Activated CD4-positive, alpha-beta T cell treated with anti-CD3 and anti-CD28 coated beads, Interleukin-2, amount 10 ng/mL, durations not matched to agents 7 days and 5 days (primary cell): Measurements from ENCODE around the gene RGS6. TPM values are rescaled to one million over a fixed set of nuclear protein-coding genes. Genes with fewer than 3 reads are reported as not detected.

ENCODE experiments used
- CTCF ChIA-PET: fragments of 350-600 bp; sonication (Branson Sonifier 250); formaldehyde crosslinking; loops from one replicate; lab custom pipeline; 2021; ENCODE audit warnings: antibody characterized with exemption; lab: Charles Lee
- POLR2A ChIA-PET: fragments of 350-600 bp; sonication (Branson Sonifier 250); formaldehyde crosslinking; loops from one replicate; lab custom pipeline; 2021; ENCODE audit warnings: antibody characterized with exemption; lab: Charles Lee
- DNase-seq: peaks from one replicate; pipeline ENCODE4 v3.0.0-alpha.2; 2020
- H3K27ac Mint-ChIP-seq: one replicate; pipeline ENCODE4 v1.8.0; 2021; ENCODE audit warnings: mild to moderate bottlenecking, moderate library complexity, mixed read lengths
- H3K27me3 Mint-ChIP-seq: one replicate; pipeline ENCODE4 v1.8.0; 2021; ENCODE audit warnings: mixed read lengths
- H3K36me3 Mint-ChIP-seq: one replicate; pipeline ENCODE4 v1.8.0; 2021; ENCODE audit warnings: low read depth, mixed read lengths
- H3K4me1 Mint-ChIP-seq: one replicate; pipeline ENCODE4 v1.8.0; 2021; ENCODE audit warnings: mixed read lengths
- H3K4me3 Mint-ChIP-seq: one replicate; pipeline ENCODE4 v1.8.0; 2021; ENCODE audit warnings: mild to moderate bottlenecking, moderate library complexity, mixed read lengths
- H3K9me3 Mint-ChIP-seq: one replicate; pipeline ENCODE4 v1.8.0; 2021; ENCODE audit warnings: mixed read lengths
- total RNA-seq, 2 experiments: library from RNA; stranded (reverse); gene quantifications; one replicate each; pipeline ENCODE4 v1.2.3, GENCODE V29; 2021

The RGS6 gene
- total RNA-seq, 2 experiments from 2014 or later: 1.4 TPM

DNA sequence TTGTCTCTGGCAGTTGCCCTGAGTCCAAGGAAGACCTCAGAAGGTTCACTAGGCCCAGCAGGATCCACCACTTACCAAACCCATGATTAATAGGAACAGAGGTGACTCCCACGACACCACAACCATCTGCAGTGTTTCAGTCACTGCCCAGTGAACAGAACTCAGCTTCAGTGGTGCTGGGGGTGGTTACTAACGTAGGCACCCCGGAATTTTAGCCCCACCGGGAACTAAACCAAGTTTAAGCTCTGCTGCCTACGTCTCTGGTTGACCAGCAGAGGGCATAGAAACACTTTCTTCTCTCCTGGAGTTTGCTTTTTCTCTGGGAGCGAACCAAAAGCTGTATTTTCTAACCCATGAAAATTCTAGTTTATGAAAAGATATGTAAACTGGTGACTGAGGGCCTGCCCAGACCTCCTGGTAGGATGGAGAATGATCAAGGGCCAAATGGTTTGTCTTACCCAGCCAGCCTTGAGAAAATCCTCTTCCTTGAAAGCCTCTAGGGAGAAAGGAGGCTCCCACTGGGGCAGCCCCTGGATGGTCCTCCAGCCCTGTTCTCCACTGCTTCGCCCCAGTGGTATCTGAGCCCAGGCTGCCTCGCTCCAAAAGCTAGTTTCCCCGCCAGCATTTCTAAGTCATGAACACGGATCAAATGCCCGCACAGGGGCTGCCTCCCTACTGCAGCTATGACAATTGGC, 581.9 kb downstream of the RGS6 start:
- CTCF ChIA-PET: interaction anchor here (0.6 to 9.0 kb wide), 28 partner anchors 8 to 659 kb away, joined by 3 to 83 read pairs (median 4); partner anchors contain the start of gene DPF3
- H3K4me1 Mint-ChIP-seq: peaks cover 52% of the 10 kb centered on the region
- H3K4me3 Mint-ChIP-seq: no peak overlapping the region
- H3K36me3 Mint-ChIP-seq: peaks cover 4% of the 10 kb centered on the region
- peak; percentile 32 for DNase-seq
- POLR2A ChIA-PET: interaction anchor here (0.6 kb wide), 1 partner anchor 639 kb away, joined by 5 read pairs; no protein-coding TSS in a partner anchor
- peak overlapping the region; percentile 71 for H3K27ac Mint-ChIP-seq
- no peaks in the 10 kb centered on the region for H3K9me3 Mint-ChIP-seq
- H3K27me3 Mint-ChIP-seq: peaks cover 14% of the 10 kb centered on the region

DNA sequence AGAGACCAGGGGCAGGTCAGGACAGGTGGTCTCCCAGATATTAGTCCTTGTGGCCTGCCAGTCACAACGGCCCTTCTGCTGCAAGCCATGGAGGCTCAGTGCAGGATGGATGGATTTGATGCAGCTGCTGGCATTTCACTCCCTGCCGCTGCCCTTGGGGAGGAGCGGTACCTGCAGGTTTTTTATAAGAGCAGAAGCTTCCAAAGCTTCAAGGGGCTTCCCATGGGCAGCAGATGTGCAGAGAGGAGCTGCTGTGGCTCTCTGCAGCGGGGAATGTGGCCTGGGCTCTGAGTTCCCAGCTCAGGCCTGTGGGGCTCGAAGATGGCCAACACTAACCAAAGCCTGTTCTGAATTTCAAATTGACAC, 582.4 kb downstream of the RGS6 start:
- POLR2A ChIA-PET: no interaction called here
- Mint-ChIP-seq H3K36me3 (peaks cover 4% of the 10 kb centered on the region), H3K27ac (no peak overlapping the region), H3K9me3 (peaks cover 3% of the 10 kb centered on the region), H3K4me1 (peaks cover 58% of the 10 kb centered on the region), H3K4me3 (no peak overlapping the region), H3K27me3 (peaks cover 10% of the 10 kb centered on the region)
- no peak for DNase-seq
- CTCF ChIA-PET: interaction anchor here (0.7 to 9.0 kb wide), 24 partner anchors 9 to 658 kb away, joined by 3 to 83 read pairs (median 4); partner anchors contain the start of gene DPF3

DNA sequence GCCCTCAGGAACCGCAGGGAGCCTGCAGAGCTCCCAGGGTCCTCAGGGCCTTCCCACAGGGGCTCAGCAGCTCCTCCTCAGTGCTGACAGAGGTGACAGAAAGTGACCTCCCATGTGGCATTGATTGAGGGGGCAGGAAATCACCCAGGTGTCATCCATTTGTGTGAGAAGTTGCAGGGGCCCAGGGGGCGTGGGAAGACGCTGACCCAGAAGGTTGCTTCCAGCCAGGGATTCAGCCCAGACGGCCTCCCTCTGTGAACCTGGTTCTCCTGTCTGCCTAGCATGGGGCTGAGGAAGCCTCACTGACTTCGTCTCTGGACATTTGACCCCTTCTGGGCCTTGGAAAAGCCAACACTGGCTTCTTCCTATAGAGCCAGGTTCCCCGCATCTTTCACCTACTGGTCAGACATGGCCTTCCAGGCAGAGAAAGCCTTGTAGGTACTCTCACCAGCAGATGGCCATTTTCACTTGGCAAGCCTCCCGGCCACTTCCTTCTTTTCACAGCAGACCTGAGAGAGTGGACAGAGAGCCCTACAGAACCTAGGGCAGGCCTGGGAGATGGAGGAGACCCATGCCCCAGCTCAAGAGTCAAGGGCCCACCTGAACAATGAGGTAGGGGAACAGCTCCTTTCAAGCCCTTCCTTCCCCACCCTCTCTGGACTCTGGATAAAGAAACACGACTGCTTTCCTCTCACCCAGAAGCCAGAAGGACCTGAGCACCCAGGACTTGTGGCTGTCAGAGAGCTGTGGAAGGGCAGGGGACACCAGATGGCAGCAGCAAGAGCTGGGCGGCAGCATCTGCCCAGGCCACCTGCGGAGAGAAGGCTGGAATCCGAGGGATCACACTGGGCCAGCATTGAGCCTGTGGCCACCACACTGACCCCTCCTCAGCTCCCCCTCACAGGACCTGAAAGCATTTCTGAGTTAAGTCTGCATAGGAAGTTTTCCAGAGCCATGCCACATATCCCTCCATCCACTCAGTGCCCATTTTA, 583.8 kb downstream of the RGS6 start:
- peak overlapping the region; percentile 28 for H3K27ac Mint-ChIP-seq
- H3K9me3 Mint-ChIP-seq: peaks cover 15% of the 10 kb centered on the region
- ChIA-PET POLR2A (interaction anchor here (0.5 kb wide), 1 partner anchor 387 kb away, joined by 3 read pairs; no protein-coding TSS in a partner anchor), CTCF (interaction anchor here (0.7 to 9.0 kb wide), 15 partner anchors 9 to 943 kb away, joined by 3 to 83 read pairs (median 3); partner anchors contain the start of genes DCAF4 and DPF3)
- DNase-seq: no peak
- peaks cover 2% of the 10 kb centered on the region for H3K27me3 Mint-ChIP-seq
- H3K4me1 Mint-ChIP-seq: peaks cover 72% of the 10 kb centered on the region
- H3K36me3 Mint-ChIP-seq: peaks cover 17% of the 10 kb centered on the region
- H3K4me3 Mint-ChIP-seq: no peak overlapping the region

DNA sequence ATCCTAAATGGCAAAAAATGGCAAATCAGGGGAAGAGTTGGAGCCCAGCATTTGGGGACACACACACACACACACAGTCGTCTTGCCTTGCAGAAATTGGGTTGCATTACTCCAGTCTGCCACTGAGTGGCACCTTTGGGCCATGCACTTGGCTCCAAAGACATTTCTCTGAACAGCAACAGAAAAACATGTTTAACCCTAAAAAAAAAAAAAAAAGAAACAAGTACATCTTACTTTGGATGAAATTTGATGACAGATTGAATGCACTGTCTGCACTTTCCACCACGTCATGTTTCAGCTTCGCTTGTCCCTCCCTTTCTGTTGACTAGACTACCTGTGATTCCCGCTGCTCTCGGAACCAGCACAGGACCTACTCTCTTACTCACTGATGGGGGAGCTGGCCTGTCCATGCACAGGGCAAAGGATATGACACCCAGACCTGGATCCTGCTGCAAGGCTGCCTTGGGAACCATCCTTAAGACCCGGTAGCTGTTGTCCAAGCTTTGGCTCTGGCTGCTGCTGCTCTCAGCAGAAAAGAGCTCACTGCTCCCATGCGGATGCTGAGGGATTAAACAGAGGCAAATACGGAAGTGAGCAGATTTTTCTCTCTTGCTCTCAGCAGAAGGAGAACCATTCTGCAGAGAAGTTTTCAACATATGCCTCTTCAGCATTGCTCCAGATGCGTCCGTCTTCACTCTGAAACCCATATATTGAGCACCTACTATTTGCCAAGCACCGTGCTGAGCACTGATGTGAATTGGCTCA, 584.9 kb downstream of the RGS6 start:
- Mint-ChIP-seq H3K27me3 (no peaks in the 10 kb centered on the region), H3K27ac (peak overlapping the region; percentile 94), H3K4me1 (peaks cover 81% of the 10 kb centered on the region), H3K9me3 (peaks cover 23% of the 10 kb centered on the region), H3K4me3 (peak overlapping the region; percentile 23), H3K36me3 (peaks cover 27% of the 10 kb centered on the region)
- POLR2A ChIA-PET: interaction anchor here (0.5 kb wide), 1 partner anchor 386 kb away, joined by 3 read pairs; no protein-coding TSS in a partner anchor
- CTCF ChIA-PET: interaction anchor here (0.6 to 9.0 kb wide), 27 partner anchors 10 to 942 kb away, joined by 3 to 83 read pairs (median 4); partner anchors contain the start of genes DCAF4 and DPF3
- DNase-seq: peak; percentile 87

DNA sequence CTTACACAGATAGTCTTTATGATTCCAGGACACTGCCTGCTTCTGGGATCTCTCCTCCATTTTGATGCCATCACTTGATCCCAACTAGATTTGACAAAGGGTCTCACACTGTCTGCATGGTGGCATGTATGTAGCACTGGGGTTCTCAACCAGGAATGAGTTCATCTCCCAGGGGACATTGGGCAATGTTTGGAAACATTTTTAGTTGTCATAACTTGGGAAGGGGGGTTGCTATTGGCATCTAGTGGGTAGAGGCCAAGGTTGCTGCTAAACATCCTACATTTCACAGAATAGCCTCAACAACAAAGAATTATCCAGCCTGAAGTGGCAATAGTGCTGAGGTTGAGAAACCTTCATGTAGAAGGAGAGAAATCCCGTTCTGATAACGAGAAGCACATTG, 585.5 kb downstream of the RGS6 start:
- peaks cover 2% of the 10 kb centered on the region for H3K27me3 Mint-ChIP-seq
- peaks cover 32% of the 10 kb centered on the region for H3K36me3 Mint-ChIP-seq
- DNase-seq: no peak
- CTCF ChIA-PET: interaction anchor here (0.6 to 9.0 kb wide), 19 partner anchors 10 to 449 kb away, joined by 3 to 83 read pairs (median 4); partner anchors contain the start of gene DCAF4
- H3K4me3 Mint-ChIP-seq: no peak overlapping the region
- peak overlapping the region; percentile 94 for H3K27ac Mint-ChIP-seq
- peaks cover 25% of the 10 kb centered on the region for H3K9me3 Mint-ChIP-seq
- POLR2A ChIA-PET: no interaction called here
- H3K4me1 Mint-ChIP-seq: peaks cover 83% of the 10 kb centered on the region

DNA sequence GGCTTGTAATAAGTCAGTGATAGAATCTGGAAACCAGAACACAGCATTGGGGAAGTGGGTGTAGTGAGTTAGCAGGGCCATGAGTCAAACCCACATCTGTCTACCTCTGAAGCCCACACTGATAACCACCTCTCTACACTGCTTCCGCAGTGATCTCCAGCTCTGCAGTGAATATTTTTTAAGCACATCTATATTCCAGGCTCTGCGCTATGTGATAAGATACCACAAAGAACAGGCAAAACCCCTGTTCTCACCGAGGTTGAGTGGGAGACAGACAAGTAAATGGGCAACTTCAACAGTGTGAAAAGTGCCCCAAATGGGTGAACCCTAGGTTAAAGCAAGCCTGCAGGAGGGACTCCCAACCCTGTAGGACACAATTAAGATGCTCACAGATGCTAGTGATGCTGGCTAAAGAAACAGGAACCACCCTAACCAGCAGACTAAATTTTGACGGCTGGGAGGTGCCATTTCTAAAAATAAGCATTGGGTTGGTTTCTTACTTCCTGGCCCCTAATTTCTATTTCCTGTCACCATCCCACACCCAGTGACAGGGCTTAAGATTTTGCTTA, 586.7 kb downstream of the RGS6 start:
- ChIA-PET POLR2A (no interaction called here), CTCF (interaction anchor here (1.0 to 9.0 kb wide), 5 partner anchors 9 to 429 kb away, joined by 3 to 83 read pairs (median 5); no protein-coding TSS in a partner anchor)
- peaks cover 25% of the 10 kb centered on the region for H3K9me3 Mint-ChIP-seq
- H3K27me3 Mint-ChIP-seq: peaks cover 2% of the 10 kb centered on the region
- peak overlapping the region; percentile 20 for H3K4me3 Mint-ChIP-seq
- DNase-seq: peak; percentile 70
- H3K36me3 Mint-ChIP-seq: peaks cover 33% of the 10 kb centered on the region
- H3K27ac Mint-ChIP-seq: peak overlapping the region; percentile 94
- H3K4me1 Mint-ChIP-seq: peaks cover 82% of the 10 kb centered on the region

DNA sequence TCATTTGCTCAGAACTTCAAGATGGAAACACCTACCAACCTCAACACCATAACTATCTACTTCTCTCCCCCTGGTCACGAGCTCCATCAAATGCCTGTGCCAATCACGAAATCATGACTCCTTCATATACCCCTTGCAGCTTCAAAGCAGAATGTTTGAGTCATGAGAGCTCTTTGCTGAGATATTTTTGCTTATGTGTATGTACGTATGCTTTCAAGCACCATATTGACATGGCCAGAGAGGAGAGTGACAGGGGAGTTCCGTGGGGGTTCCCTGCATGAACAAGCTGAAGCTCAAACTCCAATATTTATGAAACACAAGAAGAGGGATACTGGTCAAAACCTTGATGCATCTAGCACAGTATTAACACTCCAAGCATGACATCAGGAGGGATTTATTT, 587.3 kb downstream of the RGS6 start:
- DNase-seq: peak; percentile 21

DNA sequence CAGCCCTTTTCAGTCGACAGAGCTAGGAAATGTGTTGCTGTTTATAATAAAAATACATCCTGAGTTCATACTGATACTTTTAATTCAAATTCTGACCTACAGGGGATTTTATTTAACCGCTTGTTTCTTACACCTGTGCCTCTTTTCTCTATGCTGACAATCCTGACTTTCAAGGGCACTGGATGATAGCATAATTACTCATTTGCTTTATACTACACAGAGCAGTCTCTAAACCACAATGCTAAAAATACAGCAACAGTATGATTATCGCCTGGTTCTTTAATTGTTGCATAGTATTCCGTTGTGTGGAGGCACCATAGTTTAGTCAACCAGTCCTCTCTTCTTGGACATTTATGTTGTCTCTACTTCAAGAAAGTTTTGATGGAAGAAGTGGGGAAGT, 588.8 kb downstream of the RGS6 start:
- H3K9me3 Mint-ChIP-seq: peaks cover 25% of the 10 kb centered on the region

More for the DNA sequence above, 587.3 kb downstream of the RGS6 start:
- Mint-ChIP-seq H3K9me3 (peaks cover 25% of the 10 kb centered on the region), H3K4me3 (peak overlapping the region; percentile 20), H3K4me1 (peaks cover 82% of the 10 kb centered on the region), H3K36me3 (peaks cover 36% of the 10 kb centered on the region), H3K27me3 (peaks cover 2% of the 10 kb centered on the region), H3K27ac (peak overlapping the region; percentile 94)
- ChIA-PET POLR2A (no interaction called here), CTCF (interaction anchor here (0.5 to 9.0 kb wide), 5 partner anchors 9 to 535 kb away, joined by 3 to 83 read pairs (median 5); no protein-coding TSS in a partner anchor)

DNA sequence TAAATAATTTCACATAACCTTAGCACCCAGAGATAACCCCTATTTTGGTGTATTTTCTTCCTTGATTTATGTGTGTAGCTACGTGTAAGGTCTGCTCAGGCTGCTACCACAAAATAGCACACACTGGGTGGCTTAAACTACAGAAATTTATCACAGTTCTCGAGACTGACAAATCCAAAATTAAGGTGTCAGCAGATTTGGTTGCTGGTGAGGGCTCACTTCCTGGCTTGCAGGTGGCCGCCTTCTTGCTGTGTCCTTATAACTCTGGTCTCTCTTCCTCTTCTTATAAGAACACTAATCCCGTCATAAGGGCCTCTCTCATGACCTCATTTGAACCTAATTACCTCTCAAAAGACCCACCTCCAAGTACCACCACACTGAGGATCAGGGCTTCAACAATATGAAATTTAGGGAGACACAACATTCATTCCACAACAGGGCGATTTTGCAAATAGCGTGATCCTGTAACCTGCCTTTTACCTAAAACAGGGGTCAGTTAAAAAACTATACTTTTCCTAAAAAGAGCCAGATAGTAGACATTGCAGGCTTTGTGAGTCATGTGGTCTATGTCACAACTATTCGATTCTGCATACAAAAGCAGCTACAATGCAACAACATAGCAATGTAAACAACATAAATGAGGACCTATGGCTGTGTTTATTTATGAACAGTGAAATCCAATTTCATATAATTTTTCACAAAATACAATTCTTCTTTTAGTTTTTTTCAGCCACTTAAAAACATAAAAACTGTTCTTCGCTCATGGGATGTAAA, 589.9 kb downstream of the RGS6 start:
- Mint-ChIP-seq H3K9me3 (peaks cover 25% of the 10 kb centered on the region), H3K4me3 (no peak overlapping the region), H3K36me3 (peaks cover 50% of the 10 kb centered on the region), H3K27me3 (peaks cover 2% of the 10 kb centered on the region), H3K27ac (no peak overlapping the region), H3K4me1 (peaks cover 82% of the 10 kb centered on the region)
- ChIA-PET CTCF (no interaction called here), POLR2A (no interaction called here)
- no peak for DNase-seq

More for the DNA sequence above, 588.8 kb downstream of the RGS6 start:
- peaks cover 93% of the 10 kb centered on the region for H3K4me1 Mint-ChIP-seq
- POLR2A ChIA-PET: no interaction called here
- CTCF ChIA-PET: interaction anchor here (1.1 kb wide), 1 partner anchor 21 kb away, joined by 5 read pairs; no protein-coding TSS in a partner anchor
- peaks cover 2% of the 10 kb centered on the region for H3K27me3 Mint-ChIP-seq
- peak overlapping the region; percentile 70 for H3K27ac Mint-ChIP-seq
- no peak for DNase-seq
- peaks cover 45% of the 10 kb centered on the region for H3K36me3 Mint-ChIP-seq
- no peak overlapping the region for H3K4me3 Mint-ChIP-seq

DNA sequence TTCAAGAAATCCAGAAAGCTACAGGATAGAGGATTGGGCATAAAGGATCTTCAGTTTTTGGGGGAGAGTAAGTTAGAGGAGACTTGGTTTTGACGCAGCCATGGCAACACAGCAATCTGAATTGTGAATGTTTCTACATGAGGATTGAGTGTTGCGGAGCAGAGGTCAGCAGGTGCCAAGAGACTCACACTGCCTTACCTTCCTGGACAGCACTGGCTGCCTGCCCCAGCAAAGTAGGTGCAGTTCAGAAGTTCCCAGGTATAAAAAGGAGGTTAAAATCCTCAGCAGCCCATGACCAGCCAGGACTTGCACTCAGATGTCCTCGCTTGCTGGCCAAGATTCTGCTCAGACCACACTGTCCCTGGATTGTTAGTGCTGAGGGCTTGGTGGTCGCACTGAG, 590.6 kb downstream of the RGS6 start:
- Mint-ChIP-seq H3K4me1 (peaks cover 80% of the 10 kb centered on the region), H3K4me3 (no peak overlapping the region), H3K27me3 (peaks cover 2% of the 10 kb centered on the region), H3K9me3 (peaks cover 25% of the 10 kb centered on the region), H3K36me3 (peaks cover 52% of the 10 kb centered on the region), H3K27ac (no peak overlapping the region)
- ChIA-PET POLR2A (no interaction called here), CTCF (interaction anchor here (1.4 kb wide), 1 partner anchor 17 kb away, joined by 3 read pairs; no protein-coding TSS in a partner anchor)
- no peak for DNase-seq
